ENCODE data around the gene APP.

APP gene

GRCh38 chr21:25980710-25981109 lies 189.9 kb downstream of the APP start:
- H3K27ac ChIP-seq = no peak overlapping the region
- H3K4me2 ChIP-seq = no peak overlapping the region
- H3K9ac ChIP-seq = no peak overlapping the region
- no peaks in the 10 kb centered on the region for H4K20me1 ChIP-seq
- H3K27me3 ChIP-seq = no peaks in the 10 kb centered on the region
- H3K36me3 ChIP-seq = peaks cover 81% of the 10 kb centered on the region
- H3K9me3 ChIP-seq = no peaks in the 10 kb centered on the region
- no peak for TF ChIP-seq Cebpa-rat (IDR thresholded peaks at IDR 0.05)
- peaks cover 5% of the 10 kb centered on the region; the same call in 1 of the 2 replicates for H3K4me1 ChIP-seq
- H3K4me3 ChIP-seq = no peak overlapping the region

- Histone ChIP-seq H3K27ac (no peak overlapping the region), H3K9me3 (peaks cover 1% of the 10 kb centered on the region; the same call in 1 of the 2 replicates), H3K4me1 (peaks cover 5% of the 10 kb centered on the region; the same call in 1 of the 2 replicates), H3K4me2 (no peak overlapping the region), H3K9ac (no peak overlapping the region), H4K20me1 (no peaks in the 10 kb centered on the region), H3K4me3 (no peak overlapping the region), H3K36me3 (peaks cover 81% of the 10 kb centered on the region), H3K27me3 (no peaks in the 10 kb centered on the region)
- no peak for TF ChIP-seq Cebpa-rat (IDR thresholded peaks at IDR 0.05)
These were observed 190.5 kb downstream of the APP start for GRCh38 chr21:25979845-25980616.

- no peak overlapping the region for H3K4me3 ChIP-seq
- H3K9me3 ChIP-seq = peaks cover 30% of the 10 kb centered on the region
- H3K4me2 ChIP-seq = no peak overlapping the region
- TF ChIP-seq Cebpa-rat (IDR thresholded peaks at IDR 0.05) = no peak
- H3K36me3 ChIP-seq = peaks cover 97% of the 10 kb centered on the region
- H3K9ac ChIP-seq = no peak overlapping the region
- H3K4me1 ChIP-seq = no peaks in the 10 kb centered on the region
- no peak overlapping the region for H3K27ac ChIP-seq
- no peaks in the 10 kb centered on the region for H3K27me3 ChIP-seq
- no peaks in the 10 kb centered on the region for H4K20me1 ChIP-seq
These were observed 193.4 kb downstream of the APP start for GRCh38 chr21:25977068-25977611.

GRCh38 chr21:25974964-25975363 lies 195.6 kb downstream of the APP start:
- no peaks in the 10 kb centered on the region for H4K20me1 ChIP-seq
- no peak overlapping the region for H3K4me3 ChIP-seq
- TF ChIP-seq Cebpa-rat (IDR thresholded peaks at IDR 0.05) = no peak
- H3K4me1 ChIP-seq = no peaks in the 10 kb centered on the region
- H3K27me3 ChIP-seq = no peaks in the 10 kb centered on the region
- no peak overlapping the region for H3K9ac ChIP-seq
- no peak overlapping the region for H3K27ac ChIP-seq
- no peak overlapping the region for H3K4me2 ChIP-seq
- H3K9me3 ChIP-seq = peaks cover 40% of the 10 kb centered on the region
- H3K36me3 ChIP-seq = peaks cover 96% of the 10 kb centered on the region

- Histone ChIP-seq H3K27ac (no peak overlapping the region), H3K4me2 (no peak overlapping the region), H3K4me1 (peaks cover 18% of the 10 kb centered on the region), H3K36me3 (peaks cover 79% of the 10 kb centered on the region), H3K27me3 (no peaks in the 10 kb centered on the region), H3K9me3 (peaks cover 40% of the 10 kb centered on the region), H4K20me1 (no peaks in the 10 kb centered on the region), H3K4me3 (no peak overlapping the region), H3K9ac (no peak overlapping the region)
- no peak for TF ChIP-seq Cebpa-rat (IDR thresholded peaks at IDR 0.05)
These were observed 200.2 kb downstream of the APP start for GRCh38 chr21:25970254-25970930.

GRCh38 chr21:25967901-25968438 lies 202.6 kb downstream of the APP start:
- peak overlapping the region; percentile 68 for H3K4me2 ChIP-seq
- H3K27me3 ChIP-seq = no peaks in the 10 kb centered on the region
- H3K4me1 ChIP-seq = peaks cover 18% of the 10 kb centered on the region
- H3K4me3 ChIP-seq = no peak overlapping the region
- H3K27ac ChIP-seq = peak overlapping the region; percentile 60
- H4K20me1 ChIP-seq = no peaks in the 10 kb centered on the region
- H3K9ac ChIP-seq = no peak overlapping the region
- H3K9me3 ChIP-seq = peaks cover 18% of the 10 kb centered on the region
- no peak for TF ChIP-seq Cebpa-rat (IDR thresholded peaks at IDR 0.05)
- H3K36me3 ChIP-seq = peaks cover 77% of the 10 kb centered on the region

- H3K4me1 ChIP-seq = peaks cover 24% of the 10 kb centered on the region
- H4K20me1 ChIP-seq = no peaks in the 10 kb centered on the region
- peaks cover 71% of the 10 kb centered on the region for H3K36me3 ChIP-seq
- peak overlapping the region; percentile 60 for H3K27ac ChIP-seq
- peaks cover 12% of the 10 kb centered on the region for H3K9me3 ChIP-seq
- H3K9ac ChIP-seq = no peak overlapping the region
- no peak overlapping the region for H3K4me3 ChIP-seq
- no peak for TF ChIP-seq Cebpa-rat (IDR thresholded peaks at IDR 0.05)
- H3K4me2 ChIP-seq = peak overlapping the region; percentile 68
- no peaks in the 10 kb centered on the region for H3K27me3 ChIP-seq
These were observed 203.2 kb downstream of the APP start for GRCh38 chr21:25967181-25967900.

GRCh38 chr21:25965951-25966707 lies 204.4 kb downstream of the APP start:
- Histone ChIP-seq H3K36me3 (peaks cover 59% of the 10 kb centered on the region), H4K20me1 (no peaks in the 10 kb centered on the region), H3K9ac (no peak overlapping the region), H3K4me2 (no peak overlapping the region), H3K27ac (no peak overlapping the region), H3K4me1 (peaks cover 36% of the 10 kb centered on the region), H3K4me3 (no peak overlapping the region), H3K9me3 (no peaks in the 10 kb centered on the region), H3K27me3 (no peaks in the 10 kb centered on the region)
- TF ChIP-seq Cebpa-rat (IDR thresholded peaks at IDR 0.05) = no peak

GRCh38 chr21:25964926-25965325 lies 205.6 kb downstream of the APP start:
- Histone ChIP-seq H3K9me3 (no peaks in the 10 kb centered on the region), H3K4me1 (peaks cover 46% of the 10 kb centered on the region), H3K36me3 (peaks cover 54% of the 10 kb centered on the region), H3K9ac (no peak overlapping the region), H3K27me3 (no peaks in the 10 kb centered on the region), H3K27ac (no peak overlapping the region), H3K4me3 (no peak overlapping the region), H3K4me2 (no peak overlapping the region), H4K20me1 (no peaks in the 10 kb centered on the region)
- no peak for TF ChIP-seq Cebpa-rat (IDR thresholded peaks at IDR 0.05)
